GM23338 (cell line): ENCODE results near the gene LYPLAL1. TPM values are rescaled to one million over a fixed set of nuclear protein-coding genes. Genes with fewer than 3 reads are reported as not detected.

Experiments used
- ATAC-seq: fragments of 200-7000 bp; cut with Tn5 transposase; 3 replicates; pipeline ENCODE4 v1.9.1; 2020
- DNase-seq: peaks from one replicate; pipeline ENCODE4 v3.0.0-alpha.2; 2015; ENCODE audit warnings: low spot score
- H2AFZ ChIP-seq: fragments of 200-600 bp; sonication (generic); 2 replicates; pipeline ENCODE4 v1.8.0; 2016; ENCODE audit warnings: antibody characterized with exemption, mild to moderate bottlenecking, moderate library complexity
- H3F3A ChIP-seq: fragments of 200-600 bp; sonication (generic); replicated peaks from 2 replicates; pipeline ENCODE4 v1.8.0; 2017; ENCODE audit warnings: antibody characterized with exemption, mixed run types, low read depth
- H3K27ac ChIP-seq: fragments of 200-600 bp; sonication (generic); 2 replicates; pipeline ENCODE4 v1.6.1; 2016; ENCODE audit warnings: low read depth
- H3K27me3 ChIP-seq: fragments of 200-600 bp; sonication (generic); 2 replicates; pipeline ENCODE4 v1.8.0; 2016; ENCODE audit warnings: mild to moderate bottlenecking, mixed run types, moderate library complexity; ENCODE audit not compliant: insufficient read depth
- H3K36me3 ChIP-seq: fragments of 200-600 bp; sonication (generic); 2 replicates; pipeline ENCODE4 v1.8.0; 2016; ENCODE audit warnings: mild to moderate bottlenecking; ENCODE audit not compliant: insufficient read depth
- H3K4me1 ChIP-seq: fragments of 200-600 bp; sonication (generic); 2 replicates; pipeline ENCODE4 v1.8.0; 2016; ENCODE audit warnings: mild to moderate bottlenecking, moderate library complexity; ENCODE audit not compliant: insufficient read depth
- H3K4me2 ChIP-seq: fragments of 200-600 bp; sonication (generic); 2 replicates; pipeline ENCODE4 v1.7.1; 2017; ENCODE audit warnings: mixed run types
- H3K4me3 ChIP-seq: fragments of 200-600 bp; sonication (generic); 2 replicates; pipeline ENCODE4 v1.6.1; 2016; ENCODE audit warnings: mixed run types
- H3K79me2 ChIP-seq: fragments of 200-600 bp; sonication (generic); replicated peaks from 2 replicates; pipeline ENCODE4 v1.8.0; 2017; ENCODE audit warnings: mild to moderate bottlenecking; ENCODE audit not compliant: insufficient read depth
- H3K9me2 ChIP-seq: fragments of 200-600 bp; sonication (generic); 2 replicates; pipeline ENCODE4 v1.8.0; 2017; ENCODE audit not compliant: insufficient read depth
- H4K20me1 ChIP-seq: fragments of 200-600 bp; sonication (generic); replicated peaks from 2 replicates; pipeline ENCODE4 v1.8.0; 2017; ENCODE audit warnings: mild to moderate bottlenecking; ENCODE audit not compliant: insufficient read depth
- H3K27ac Mint-ChIP-seq: 2 replicates; pipeline ENCODE4 v1.8.0; 2020; ENCODE audit warnings: inconsistent platforms, mild to moderate bottlenecking, moderate library complexity, mixed read lengths
- H3K27me3 Mint-ChIP-seq: 3 replicates; pipeline ENCODE4 v1.8.0; 2022; ENCODE audit warnings: low read depth, mild to moderate bottlenecking, moderate library complexity, mixed read lengths, inconsistent platforms; ENCODE audit not compliant: insufficient read depth, poor library complexity
- H3K36me3 Mint-ChIP-seq: 3 replicates; pipeline ENCODE4 v1.8.0; 2021; ENCODE audit warnings: low read depth, mild to moderate bottlenecking, inconsistent platforms, moderate library complexity, mixed read lengths
- H3K4me1 Mint-ChIP-seq: 3 replicates; pipeline ENCODE4 v1.8.0; 2020; ENCODE audit warnings: mild to moderate bottlenecking, inconsistent platforms, mixed read lengths
- H3K4me3 Mint-ChIP-seq: 3 replicates; pipeline ENCODE4 v1.8.0; 2021; ENCODE audit warnings: moderate library complexity, mild to moderate bottlenecking, inconsistent platforms, mixed read lengths
- H3K9me3 Mint-ChIP-seq: 3 replicates; pipeline ENCODE4 v1.8.0; 2020; ENCODE audit warnings: moderate library complexity, mild to moderate bottlenecking, inconsistent platforms, mixed read lengths
- EZH2 ChIP-seq: fragments of 200-600 bp; sonication (generic); IDR thresholded peaks from one replicate; pipeline ENCODE4 v1.8.0; 2017; ENCODE audit warnings: antibody characterized with exemption, mild to moderate bottlenecking, low read depth; ENCODE audit not compliant: unreplicated experiment
- EZH2phosphoT487 ChIP-seq: fragments of 200-600 bp; sonication (generic); IDR thresholded peaks from one replicate; pipeline ENCODE4 v1.8.1; 2018; ENCODE audit warnings: antibody characterized with exemption; ENCODE audit not compliant: unreplicated experiment
- JUNB ChIP-seq: IDR thresholded peaks from one replicate; pipeline ENCODE4 v1.6.1; 2016; ENCODE audit warnings: antibody characterized with exemption; ENCODE audit not compliant: unreplicated experiment
- NANOG ChIP-seq: IDR thresholded peaks from 2 replicates; pipeline ENCODE4 v1.6.1; 2016; ENCODE audit warnings: antibody characterized with exemption, borderline replicate concordance
- POLR2AphosphoS5 ChIP-seq: IDR thresholded peaks from 2 replicates; pipeline ENCODE4 v1.6.1; 2016; ENCODE audit warnings: antibody characterized with exemption, low read depth
- STAT1 ChIP-seq: IDR thresholded peaks from one replicate; pipeline ENCODE4 v1.6.1; 2016; ENCODE audit warnings: antibody characterized with exemption; ENCODE audit not compliant: unreplicated experiment
- ZNF114 ChIP-seq: fragments of 250-450 bp; sonication (Bioruptor Pico); IDR thresholded peaks from 2 replicates; pipeline ENCODE4 v1.5.0; 2020; ENCODE audit warnings: mild to moderate bottlenecking, moderate library complexity
- polyA plus RNA-seq: library from polyadenylated mRNA; unstranded; fragments of >200 nt; fragmentation: Nextera tagmentation; extraction: Ambion mirVana; gene quantifications from 2 replicates; pipeline ENCODE4 v1.2.1, GENCODE V29; 2016
- total RNA-seq: library from RNA; depleted of rRNA; stranded (reverse); fragments of >200 nt; shearing (Covaris generic); gene quantifications from 2 replicates; pipeline ENCODE4 v1.2.3, GENCODE V29; 2014
- TF ChIP-seq, protein P1 (sequence below): fragments of 250-450 bp; sonication (Bioruptor Pico); IDR thresholded peaks from 2 replicates; pipeline ENCODE4 v1.5.0; 2020; ENCODE audit warnings: mild to moderate bottlenecking, moderate library complexity
- TF ChIP-seq, protein P2 (sequence below): IDR thresholded peaks from 2 replicates; pipeline ENCODE4 v1.6.1; 2016; ENCODE audit warnings: antibody characterized with exemption
- TF ChIP-seq, protein P3 (sequence below): IDR thresholded peaks from one replicate; pipeline ENCODE4 v1.6.1; 2018; ENCODE audit warnings: antibody characterized with exemption; ENCODE audit not compliant: unreplicated experiment
- TF ChIP-seq, protein P4 (sequence below), 2 experiments: fragments of 200-600 bp in 1 of 2; sonication (generic) in 1 of 2; conservative IDR thresholded peaks; 2 replicates each; pipeline versions ENCODE4 v1.5.1 to v1.6.1; 2016 to 2017; ENCODE audit warnings: antibody characterized with exemption in 2 of 2, low read depth in 2 of 2, mild to moderate bottlenecking in 2 of 2, moderate library complexity in 1 of 2

LYPLAL1 gene
- total and polyA plus RNA-seq, 2 experiments from 2014 or later = 9.9 to 60.2 TPM

DNA sequence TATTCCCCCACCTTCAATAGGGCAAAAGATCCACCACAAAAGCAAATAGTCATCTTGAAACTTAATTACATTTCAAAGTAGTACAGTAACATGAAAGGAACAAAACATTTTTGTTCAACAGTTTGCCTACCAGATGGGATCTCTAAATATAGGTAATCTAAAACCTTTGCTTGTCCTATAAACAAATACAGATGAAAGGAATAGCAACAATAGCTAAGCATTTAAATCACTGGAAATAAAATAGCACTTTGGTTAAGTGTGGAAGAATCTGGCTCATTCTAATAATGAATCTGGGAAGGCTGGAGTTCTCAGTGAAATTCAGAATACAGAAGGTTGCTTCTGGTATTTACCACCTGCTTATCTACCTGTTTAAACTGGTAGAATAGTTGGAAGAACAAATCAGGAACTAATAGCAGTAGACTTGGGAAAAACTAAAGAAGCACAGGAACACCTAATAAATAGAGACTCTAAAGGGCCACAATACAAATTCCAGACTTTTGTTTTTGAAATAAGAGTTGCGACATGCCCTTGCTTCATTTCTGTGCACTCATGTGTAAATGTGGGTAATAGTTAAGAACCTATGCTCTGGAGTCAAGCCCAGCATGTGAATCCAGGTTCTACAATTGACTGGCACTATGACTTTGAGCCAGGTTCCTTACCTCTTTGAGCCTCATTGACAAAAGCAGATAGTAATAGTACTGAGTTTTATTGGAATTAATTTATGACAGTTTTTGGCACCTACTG is 2.3 kb upstream of the LYPLAL1 start (continued):
- TF ChIP-seq, protein P1, sequence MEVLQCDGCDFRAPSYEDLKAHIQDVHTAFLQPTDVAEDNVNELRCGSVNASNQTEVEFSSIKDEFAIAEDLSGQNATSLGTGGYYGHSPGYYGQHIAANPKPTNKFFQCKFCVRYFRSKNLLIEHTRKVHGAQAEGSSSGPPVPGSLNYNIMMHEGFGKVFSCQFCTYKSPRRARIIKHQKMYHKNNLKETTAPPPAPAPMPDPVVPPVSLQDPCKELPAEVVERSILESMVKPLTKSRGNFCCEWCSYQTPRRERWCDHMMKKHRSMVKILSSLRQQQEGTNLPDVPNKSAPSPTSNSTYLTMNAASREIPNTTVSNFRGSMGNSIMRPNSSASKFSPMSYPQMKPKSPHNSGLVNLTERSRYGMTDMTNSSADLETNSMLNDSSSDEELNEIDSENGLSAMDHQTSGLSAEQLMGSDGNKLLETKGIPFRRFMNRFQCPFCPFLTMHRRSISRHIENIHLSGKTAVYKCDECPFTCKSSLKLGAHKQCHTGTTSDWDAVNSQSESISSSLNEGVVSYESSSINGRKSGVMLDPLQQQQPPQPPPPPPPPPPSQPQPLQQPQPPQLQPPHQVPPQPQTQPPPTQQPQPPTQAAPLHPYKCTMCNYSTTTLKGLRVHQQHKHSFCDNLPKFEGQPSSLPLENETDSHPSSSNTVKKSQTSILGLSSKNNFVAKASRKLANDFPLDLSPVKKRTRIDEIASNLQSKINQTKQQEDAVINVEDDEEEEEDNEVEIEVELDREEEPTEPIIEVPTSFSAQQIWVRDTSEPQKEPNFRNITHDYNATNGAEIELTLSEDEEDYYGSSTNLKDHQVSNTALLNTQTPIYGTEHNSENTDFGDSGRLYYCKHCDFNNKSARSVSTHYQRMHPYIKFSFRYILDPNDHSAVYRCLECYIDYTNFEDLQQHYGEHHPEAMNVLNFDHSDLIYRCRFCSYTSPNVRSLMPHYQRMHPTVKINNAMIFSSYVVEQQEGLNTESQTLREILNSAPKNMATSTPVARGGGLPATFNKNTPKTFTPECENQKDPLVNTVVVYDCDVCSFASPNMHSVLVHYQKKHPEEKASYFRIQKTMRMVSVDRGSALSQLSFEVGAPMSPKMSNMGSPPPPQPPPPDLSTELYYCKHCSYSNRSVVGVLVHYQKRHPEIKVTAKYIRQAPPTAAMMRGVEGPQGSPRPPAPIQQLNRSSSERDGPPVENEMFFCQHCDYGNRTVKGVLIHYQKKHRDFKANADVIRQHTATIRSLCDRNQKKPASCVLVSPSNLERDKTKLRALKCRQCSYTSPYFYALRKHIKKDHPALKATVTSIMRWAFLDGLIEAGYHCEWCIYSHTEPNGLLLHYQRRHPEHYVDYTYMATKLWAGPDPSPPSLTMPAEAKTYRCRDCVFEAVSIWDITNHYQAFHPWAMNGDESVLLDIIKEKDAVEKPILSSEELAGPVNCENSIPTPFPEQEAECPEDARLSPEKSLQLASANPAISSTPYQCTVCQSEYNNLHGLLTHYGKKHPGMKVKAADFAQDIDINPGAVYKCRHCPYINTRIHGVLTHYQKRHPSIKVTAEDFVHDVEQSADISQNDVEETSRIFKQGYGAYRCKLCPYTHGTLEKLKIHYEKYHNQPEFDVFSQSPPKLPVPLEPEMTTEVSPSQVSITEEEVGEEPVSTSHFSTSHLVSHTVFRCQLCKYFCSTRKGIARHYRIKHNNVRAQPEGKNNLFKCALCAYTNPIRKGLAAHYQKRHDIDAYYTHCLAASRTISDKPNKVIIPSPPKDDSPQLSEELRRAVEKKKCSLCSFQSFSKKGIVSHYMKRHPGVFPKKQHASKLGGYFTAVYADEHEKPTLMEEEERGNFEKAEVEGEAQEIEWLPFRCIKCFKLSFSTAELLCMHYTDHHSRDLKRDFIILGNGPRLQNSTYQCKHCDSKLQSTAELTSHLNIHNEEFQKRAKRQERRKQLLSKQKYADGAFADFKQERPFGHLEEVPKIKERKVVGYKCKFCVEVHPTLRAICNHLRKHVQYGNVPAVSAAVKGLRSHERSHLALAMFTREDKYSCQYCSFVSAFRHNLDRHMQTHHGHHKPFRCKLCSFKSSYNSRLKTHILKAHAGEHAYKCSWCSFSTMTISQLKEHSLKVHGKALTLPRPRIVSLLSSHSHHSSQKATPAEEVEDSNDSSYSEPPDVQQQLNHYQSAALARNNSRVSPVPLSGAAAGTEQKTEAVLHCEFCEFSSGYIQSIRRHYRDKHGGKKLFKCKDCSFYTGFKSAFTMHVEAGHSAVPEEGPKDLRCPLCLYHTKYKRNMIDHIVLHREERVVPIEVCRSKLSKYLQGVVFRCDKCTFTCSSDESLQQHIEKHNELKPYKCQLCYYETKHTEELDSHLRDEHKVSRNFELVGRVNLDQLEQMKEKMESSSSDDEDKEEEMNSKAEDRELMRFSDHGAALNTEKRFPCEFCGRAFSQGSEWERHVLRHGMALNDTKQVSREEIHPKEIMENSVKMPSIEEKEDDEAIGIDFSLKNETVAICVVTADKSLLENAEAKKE (CRISPR knock-in tag) = no peak
- no peak for TF ChIP-seq JUNB
- TF ChIP-seq EZH2phosphoT487 = no peak

DNA sequence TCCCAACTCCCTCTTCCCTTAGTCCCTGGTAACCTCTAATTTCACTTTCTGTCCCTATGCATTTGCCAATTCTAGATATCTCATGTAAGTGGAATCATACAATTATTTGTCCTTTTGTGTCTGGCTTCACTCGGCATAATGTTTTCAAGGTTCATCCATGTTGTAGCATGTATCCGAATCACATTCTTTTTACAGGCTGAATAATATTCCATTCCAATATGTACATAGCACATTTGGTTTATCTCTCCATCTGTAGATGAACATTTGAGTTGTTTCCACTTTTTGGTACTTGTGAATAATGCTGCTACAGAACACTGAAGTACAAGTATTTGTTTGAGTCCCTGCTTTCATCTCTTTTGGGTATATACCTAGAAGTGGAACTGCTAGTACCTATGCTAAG is 857 bp upstream of the LYPLAL1 start:
- H3K4me3 Mint-ChIP-seq = no peak overlapping the region
- TF ChIP-seq POLR2AphosphoS5 (no peak), EZH2 (no peak), NANOG (no peak), STAT1 (no peak), EZH2phosphoT487 (no peak), ZNF114 (CRISPR knock-in tag) (no peak), JUNB (no peak)
- TF ChIP-seq, protein P2, sequence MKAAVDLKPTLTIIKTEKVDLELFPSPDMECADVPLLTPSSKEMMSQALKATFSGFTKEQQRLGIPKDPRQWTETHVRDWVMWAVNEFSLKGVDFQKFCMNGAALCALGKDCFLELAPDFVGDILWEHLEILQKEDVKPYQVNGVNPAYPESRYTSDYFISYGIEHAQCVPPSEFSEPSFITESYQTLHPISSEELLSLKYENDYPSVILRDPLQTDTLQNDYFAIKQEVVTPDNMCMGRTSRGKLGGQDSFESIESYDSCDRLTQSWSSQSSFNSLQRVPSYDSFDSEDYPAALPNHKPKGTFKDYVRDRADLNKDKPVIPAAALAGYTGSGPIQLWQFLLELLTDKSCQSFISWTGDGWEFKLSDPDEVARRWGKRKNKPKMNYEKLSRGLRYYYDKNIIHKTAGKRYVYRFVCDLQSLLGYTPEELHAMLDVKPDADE = no peak
- TF ChIP-seq, protein P3, sequence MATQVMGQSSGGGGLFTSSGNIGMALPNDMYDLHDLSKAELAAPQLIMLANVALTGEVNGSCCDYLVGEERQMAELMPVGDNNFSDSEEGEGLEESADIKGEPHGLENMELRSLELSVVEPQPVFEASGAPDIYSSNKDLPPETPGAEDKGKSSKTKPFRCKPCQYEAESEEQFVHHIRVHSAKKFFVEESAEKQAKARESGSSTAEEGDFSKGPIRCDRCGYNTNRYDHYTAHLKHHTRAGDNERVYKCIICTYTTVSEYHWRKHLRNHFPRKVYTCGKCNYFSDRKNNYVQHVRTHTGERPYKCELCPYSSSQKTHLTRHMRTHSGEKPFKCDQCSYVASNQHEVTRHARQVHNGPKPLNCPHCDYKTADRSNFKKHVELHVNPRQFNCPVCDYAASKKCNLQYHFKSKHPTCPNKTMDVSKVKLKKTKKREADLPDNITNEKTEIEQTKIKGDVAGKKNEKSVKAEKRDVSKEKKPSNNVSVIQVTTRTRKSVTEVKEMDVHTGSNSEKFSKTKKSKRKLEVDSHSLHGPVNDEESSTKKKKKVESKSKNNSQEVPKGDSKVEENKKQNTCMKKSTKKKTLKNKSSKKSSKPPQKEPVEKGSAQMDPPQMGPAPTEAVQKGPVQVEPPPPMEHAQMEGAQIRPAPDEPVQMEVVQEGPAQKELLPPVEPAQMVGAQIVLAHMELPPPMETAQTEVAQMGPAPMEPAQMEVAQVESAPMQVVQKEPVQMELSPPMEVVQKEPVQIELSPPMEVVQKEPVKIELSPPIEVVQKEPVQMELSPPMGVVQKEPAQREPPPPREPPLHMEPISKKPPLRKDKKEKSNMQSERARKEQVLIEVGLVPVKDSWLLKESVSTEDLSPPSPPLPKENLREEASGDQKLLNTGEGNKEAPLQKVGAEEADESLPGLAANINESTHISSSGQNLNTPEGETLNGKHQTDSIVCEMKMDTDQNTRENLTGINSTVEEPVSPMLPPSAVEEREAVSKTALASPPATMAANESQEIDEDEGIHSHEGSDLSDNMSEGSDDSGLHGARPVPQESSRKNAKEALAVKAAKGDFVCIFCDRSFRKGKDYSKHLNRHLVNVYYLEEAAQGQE = no peak
- TF ChIP-seq, protein P4, sequence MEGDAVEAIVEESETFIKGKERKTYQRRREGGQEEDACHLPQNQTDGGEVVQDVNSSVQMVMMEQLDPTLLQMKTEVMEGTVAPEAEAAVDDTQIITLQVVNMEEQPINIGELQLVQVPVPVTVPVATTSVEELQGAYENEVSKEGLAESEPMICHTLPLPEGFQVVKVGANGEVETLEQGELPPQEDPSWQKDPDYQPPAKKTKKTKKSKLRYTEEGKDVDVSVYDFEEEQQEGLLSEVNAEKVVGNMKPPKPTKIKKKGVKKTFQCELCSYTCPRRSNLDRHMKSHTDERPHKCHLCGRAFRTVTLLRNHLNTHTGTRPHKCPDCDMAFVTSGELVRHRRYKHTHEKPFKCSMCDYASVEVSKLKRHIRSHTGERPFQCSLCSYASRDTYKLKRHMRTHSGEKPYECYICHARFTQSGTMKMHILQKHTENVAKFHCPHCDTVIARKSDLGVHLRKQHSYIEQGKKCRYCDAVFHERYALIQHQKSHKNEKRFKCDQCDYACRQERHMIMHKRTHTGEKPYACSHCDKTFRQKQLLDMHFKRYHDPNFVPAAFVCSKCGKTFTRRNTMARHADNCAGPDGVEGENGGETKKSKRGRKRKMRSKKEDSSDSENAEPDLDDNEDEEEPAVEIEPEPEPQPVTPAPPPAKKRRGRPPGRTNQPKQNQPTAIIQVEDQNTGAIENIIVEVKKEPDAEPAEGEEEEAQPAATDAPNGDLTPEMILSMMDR (conservative IDR thresholded peaks at IDR 0.05; ENCODE audit: low read depth in 2 of 2) = no peak

More for the DNA sequence above, 857 bp upstream of the LYPLAL1 start:
- Mint-ChIP-seq H3K36me3 (no peaks in the 10 kb centered on the region), H3K27me3 (no peaks in the 10 kb centered on the region), H3K27ac (no peak overlapping the region), H3K9me3 (no peaks in the 10 kb centered on the region), H3K4me1 (peaks cover 18% of the 10 kb centered on the region)
- Histone ChIP-seq H3K4me2 (no peak overlapping the region), H3K27ac (no peak overlapping the region), H3K4me3 (no peak overlapping the region), H2AFZ (no peak overlapping the region; the same call in 1 of the 2 replicates), H3K4me1 (0 out of 2 replicates have a peak, but pooled peaks cover 14% of the 10 kb centered on the region), H3K79me2 (peaks cover 12% of the 10 kb centered on the region; the same call in 1 of the 2 replicates), H3K9me2 (no peaks in the 10 kb centered on the region), H4K20me1 (0 out of 2 replicates have a peak, but pooled peaks cover 4% of the 10 kb centered on the region), H3K27me3 (no peaks in the 10 kb centered on the region), H3F3A (no peaks in the 10 kb centered on the region), H3K36me3 (no peaks in the 10 kb centered on the region)
- ATAC-seq (no peak), DNase-seq (no peak)
